ENCODE measurements around the gene ITIH5. TPM values are rescaled to one million over a fixed set of nuclear protein-coding genes. Genes with fewer than 3 reads are reported as not detected.

ITIH5 gene
- polyA plus RNA-seq, 4 donors: 0.54 to 5.8 (median 2.4) TPM

- 31 to 69% (median 54%) methylated on average over 23 of the region's 23 CpGs for WGBS, 3 donors
- no peak overlapping the region for H3K4me3 ChIP-seq (ENCODE audit: low read depth in 1 of 3, low read length in 3 of 3)
- H3K9me3 ChIP-seq (ENCODE audit: control insufficient read depth in 2 of 2, insufficient read depth in 1 of 2, low read depth in 1 of 2, low read length in 1 of 2): no peaks in the 10 kb centered on the region
- H3K36me3 ChIP-seq (ENCODE audit: control insufficient read depth in 3 of 3, insufficient read depth in 2 of 3, low read depth in 1 of 3, low read length in 3 of 3): no peaks in the 10 kb centered on the region
- H3K27ac ChIP-seq (ENCODE audit: low read depth in 1 of 3, low read length in 2 of 3): no peak overlapping the region
- H3K4me1 ChIP-seq (ENCODE audit: control insufficient read depth in 3 of 3, insufficient read depth in 2 of 3, low read depth in 1 of 3, low read length in 2 of 3): no peaks in the 10 kb centered on the region
- FAIRE-seq (no peak), DNase-seq (no peak)
- H3K27me3 ChIP-seq (ENCODE audit: control insufficient read depth in 3 of 3, insufficient read depth in 3 of 3, low read length in 3 of 3): peaks cover 0 to 28% (median 2%) of the 10 kb centered on the region in 3 donors
Measured at GRCh38 chr10:7672341-7673134, 5.8 kb upstream of the ITIH5 start.

GRCh38 chr10:7670157-7670556 is 3.4 kb upstream of the ITIH5 start:
- no peaks in the 10 kb centered on the region for H3K9me3 ChIP-seq (ENCODE audit: control insufficient read depth in 2 of 2, insufficient read depth in 1 of 2, low read depth in 1 of 2, low read length in 1 of 2)
- 39 to 75% (median 58%) methylated on average over 3 of the region's 3 CpGs for WGBS, 3 donors
- DNase-seq: no peak
- peaks cover 2 to 44% (median 4%) of the 10 kb centered on the region in 3 donors for H3K27me3 ChIP-seq (ENCODE audit: control insufficient read depth in 3 of 3, insufficient read depth in 3 of 3, low read length in 3 of 3)
- H3K4me3 ChIP-seq (ENCODE audit: low read depth in 1 of 3, low read length in 3 of 3): no peak overlapping the region
- H3K36me3 ChIP-seq (ENCODE audit: control insufficient read depth in 3 of 3, insufficient read depth in 2 of 3, low read depth in 1 of 3, low read length in 3 of 3): no peaks in the 10 kb centered on the region
- no peak overlapping the region for H3K27ac ChIP-seq (ENCODE audit: low read depth in 1 of 3, low read length in 2 of 3)
- no peak for FAIRE-seq
- peaks cover 0 to 6% (median 0%) of the 10 kb centered on the region in 3 donors for H3K4me1 ChIP-seq (ENCODE audit: control insufficient read depth in 3 of 3, insufficient read depth in 2 of 3, low read depth in 1 of 3, low read length in 2 of 3)

- Histone ChIP-seq H3K36me3 (ENCODE audit: control insufficient read depth in 3 of 3, insufficient read depth in 2 of 3, low read depth in 1 of 3, low read length in 3 of 3) (no peaks in the 10 kb centered on the region), H3K27ac (ENCODE audit: low read depth in 1 of 3, low read length in 2 of 3) (no peak overlapping the region), H3K4me3 (ENCODE audit: low read depth in 1 of 3, low read length in 3 of 3) (no peak overlapping the region), H3K27me3 (ENCODE audit: control insufficient read depth in 3 of 3, insufficient read depth in 3 of 3, low read length in 3 of 3) (peaks cover 2 to 55% (median 4%) of the 10 kb centered on the region in 3 donors), H3K9me3 (ENCODE audit: control insufficient read depth in 2 of 2, insufficient read depth in 1 of 2, low read depth in 1 of 2, low read length in 1 of 2) (no peaks in the 10 kb centered on the region), H3K4me1 (ENCODE audit: control insufficient read depth in 3 of 3, insufficient read depth in 2 of 3, low read depth in 1 of 3, low read length in 2 of 3) (peaks cover 0 to 6% (median 0%) of the 10 kb centered on the region in 3 donors)
- WGBS, 3 donors: 5 to 10% (median 5%) methylated on average over 24 to 43 of the region's 44 CpGs
- FAIRE-seq (no peak), DNase-seq (no peak)
Measured at GRCh38 chr10:7667262-7668141, 736 bp upstream of the ITIH5 start.

- Histone ChIP-seq H3K9me3 (ENCODE audit: control insufficient read depth in 2 of 2, insufficient read depth in 1 of 2, low read depth in 1 of 2, low read length in 1 of 2) (no peaks in the 10 kb centered on the region), H3K27ac (ENCODE audit: low read depth in 1 of 3, low read length in 2 of 3) (no peak overlapping the region), H3K4me3 (ENCODE audit: low read depth in 1 of 3, low read length in 3 of 3) (peak overlapping the region in 1 of 3 donors; percentile 27), H3K4me1 (ENCODE audit: control insufficient read depth in 3 of 3, insufficient read depth in 2 of 3, low read depth in 1 of 3, low read length in 2 of 3) (peaks cover 0 to 6% (median 0%) of the 10 kb centered on the region in 3 donors), H3K36me3 (ENCODE audit: control insufficient read depth in 3 of 3, insufficient read depth in 2 of 3, low read depth in 1 of 3, low read length in 3 of 3) (no peaks in the 10 kb centered on the region), H3K27me3 (ENCODE audit: control insufficient read depth in 3 of 3, insufficient read depth in 3 of 3, low read length in 3 of 3) (peaks cover 2 to 46% (median 7%) of the 10 kb centered on the region in 3 donors)
- DNase-seq (no peak), FAIRE-seq (no peak)
- 19 to 25% (median 23%) methylated on average over 6 of the region's 6 CpGs for WGBS, 3 donors
Measured at GRCh38 chr10:7665767-7666166, 999 bp downstream of the ITIH5 start.

- DNase-seq (no peak), FAIRE-seq (no peak)
- 48 to 63% (median 52%) methylated on average over 2 of the region's 2 CpGs for WGBS, 3 donors
- peaks cover 0 to 6% (median 0%) of the 10 kb centered on the region in 3 donors for H3K4me1 ChIP-seq (ENCODE audit: control insufficient read depth in 3 of 3, insufficient read depth in 2 of 3, low read depth in 1 of 3, low read length in 2 of 3)
- H3K27ac ChIP-seq (ENCODE audit: low read depth in 1 of 3, low read length in 2 of 3): no peak overlapping the region
- no peak overlapping the region for H3K4me3 ChIP-seq (ENCODE audit: low read depth in 1 of 3, low read length in 3 of 3)
- H3K36me3 ChIP-seq (ENCODE audit: control insufficient read depth in 3 of 3, insufficient read depth in 2 of 3, low read depth in 1 of 3, low read length in 3 of 3): no peaks in the 10 kb centered on the region
- H3K27me3 ChIP-seq (ENCODE audit: control insufficient read depth in 3 of 3, insufficient read depth in 3 of 3, low read length in 3 of 3): peaks cover 2 to 38% (median 7%) of the 10 kb centered on the region in 3 donors
- no peaks in the 10 kb centered on the region for H3K9me3 ChIP-seq (ENCODE audit: control insufficient read depth in 2 of 2, insufficient read depth in 1 of 2, low read depth in 1 of 2, low read length in 1 of 2)
Measured at GRCh38 chr10:7664707-7665106, 2.1 kb downstream of the ITIH5 start.

- peak overlapping the region in 1 of 3 donors; percentile 3 for H3K27ac ChIP-seq (ENCODE audit: low read depth in 1 of 3, low read length in 2 of 3)
- DNase-seq: no peak
- H3K4me1 ChIP-seq (ENCODE audit: control insufficient read depth in 3 of 3, insufficient read depth in 2 of 3, low read depth in 1 of 3, low read length in 2 of 3): peaks cover 0 to 6% (median 0%) of the 10 kb centered on the region in 3 donors
- no peak overlapping the region for H3K4me3 ChIP-seq (ENCODE audit: low read depth in 1 of 3, low read length in 3 of 3)
- WGBS, 3 donors: 73 to 85% (median 80%) methylated on average over 5 of the region's 5 CpGs
- H3K27me3 ChIP-seq (ENCODE audit: control insufficient read depth in 3 of 3, insufficient read depth in 3 of 3, low read length in 3 of 3): peaks cover 0 to 27% (median 9%) of the 10 kb centered on the region in 3 donors
- no peak for FAIRE-seq
- no peaks in the 10 kb centered on the region for H3K9me3 ChIP-seq (ENCODE audit: control insufficient read depth in 2 of 2, insufficient read depth in 1 of 2, low read depth in 1 of 2, low read length in 1 of 2)
- H3K36me3 ChIP-seq (ENCODE audit: control insufficient read depth in 3 of 3, insufficient read depth in 2 of 3, low read depth in 1 of 3, low read length in 3 of 3): no peaks in the 10 kb centered on the region
Measured at GRCh38 chr10:7662522-7662921, 4.2 kb downstream of the ITIH5 start.

GRCh38 chr10:7659560-7659959 is 7.2 kb downstream of the ITIH5 start:
- no peak overlapping the region for H3K27ac ChIP-seq (ENCODE audit: low read depth in 1 of 3, low read length in 2 of 3)
- H3K27me3 ChIP-seq (ENCODE audit: control insufficient read depth in 3 of 3, insufficient read depth in 3 of 3, low read length in 3 of 3): peaks cover 0 to 6% (median 5%) of the 10 kb centered on the region in 3 donors
- H3K9me3 ChIP-seq (ENCODE audit: control insufficient read depth in 2 of 2, insufficient read depth in 1 of 2, low read depth in 1 of 2, low read length in 1 of 2): no peaks in the 10 kb centered on the region
- no peak for FAIRE-seq
- H3K4me1 ChIP-seq (ENCODE audit: control insufficient read depth in 3 of 3, insufficient read depth in 2 of 3, low read depth in 1 of 3, low read length in 2 of 3): no peaks in the 10 kb centered on the region
- DNase-seq: no peak
- no peak overlapping the region for H3K4me3 ChIP-seq (ENCODE audit: low read depth in 1 of 3, low read length in 3 of 3)
- H3K36me3 ChIP-seq (ENCODE audit: control insufficient read depth in 3 of 3, insufficient read depth in 2 of 3, low read depth in 1 of 3, low read length in 3 of 3): no peaks in the 10 kb centered on the region
- WGBS, 3 donors: 66 to 75% (median 69%) methylated on average over 4 of the region's 4 CpGs

GRCh38 chr10:7657552-7657951 is 9.2 kb downstream of the ITIH5 start:
- DNase-seq (no peak), FAIRE-seq (no peak)
- 44 to 68% (median 63%) methylated on average over 2 of the region's 2 CpGs for WGBS, 3 donors
- H3K9me3 ChIP-seq (ENCODE audit: control insufficient read depth in 2 of 2, insufficient read depth in 1 of 2, low read depth in 1 of 2, low read length in 1 of 2): no peaks in the 10 kb centered on the region
- H3K27ac ChIP-seq (ENCODE audit: low read depth in 1 of 3, low read length in 2 of 3): peak overlapping the region in 1 of 3 donors; percentile 40
- no peak overlapping the region for H3K4me3 ChIP-seq (ENCODE audit: low read depth in 1 of 3, low read length in 3 of 3)
- no peaks in the 10 kb centered on the region for H3K36me3 ChIP-seq (ENCODE audit: control insufficient read depth in 3 of 3, insufficient read depth in 2 of 3, low read depth in 1 of 3, low read length in 3 of 3)
- no peaks in the 10 kb centered on the region for H3K4me1 ChIP-seq (ENCODE audit: control insufficient read depth in 3 of 3, insufficient read depth in 2 of 3, low read depth in 1 of 3, low read length in 2 of 3)
- peaks cover 0 to 8% (median 0%) of the 10 kb centered on the region in 3 donors for H3K27me3 ChIP-seq (ENCODE audit: control insufficient read depth in 3 of 3, insufficient read depth in 3 of 3, low read length in 3 of 3)

Measured in small intestine (tissue), 7 donors.